HT-29 (cell line): ENCODE measurements around the gene ZNF791. TPM values are rescaled to one million over a fixed set of nuclear protein-coding genes. Genes with fewer than 3 reads are reported as not detected.
"Not testable (repeated sequence)": the region's sequence is repeated elsewhere in the genome, so short reads cannot be mapped to it uniquely, and the experiment has no call there.

Source experiments
- DNase-seq: peaks from one replicate; pipeline ENCODE4 v3.0.0-alpha.2; 2015; ENCODE audit warnings: low spot score
- total RNA-seq: library from RNA; depleted of rRNA; stranded (reverse); fragments of >200 nt; shearing (Covaris generic); gene quantifications from 2 replicates; pipeline ENCODE4 v1.2.3, GENCODE V29; 2014

ZNF791 gene
- total RNA-seq, 1 experiment from 2014 or later: 4.4 TPM

GRCh38 chr19:12629215-12629614 is 18.5 kb downstream of the ZNF791 start:
- no peak for DNase-seq

- DNase-seq: no peak
These were observed 25.9 kb downstream of the ZNF791 start for GRCh38 chr19:12636631-12637030.

GRCh38 chr19:12638611-12639182 is 28.0 kb downstream of the ZNF791 start:
- DNase-seq: no peak

- DNase-seq: peak; percentile 65
These were observed 29.3 kb downstream of the ZNF791 start for GRCh38 chr19:12639901-12640613.

GRCh38 chr19:12641456-12641855 is 30.7 kb downstream of the ZNF791 start:
- no peak for DNase-seq

- no peak for DNase-seq
These were observed 31.8 kb downstream of the ZNF791 start for GRCh38 chr19:12642506-12642905.

- DNase-seq: not testable (repeated sequence)
These were observed 33.0 kb downstream of the ZNF791 start for GRCh38 chr19:12643716-12644115.

GRCh38 chr19:12646551-12646950 is 35.8 kb downstream of the ZNF791 start:
- DNase-seq: no peak

GRCh38 chr19:12647047-12647446 is 36.3 kb downstream of the ZNF791 start:
- no peak for DNase-seq

- peak; percentile 43 for DNase-seq
These were observed 36.9 kb downstream of the ZNF791 start for GRCh38 chr19:12647490-12648071.

GRCh38 chr19:12648088-12648487 is 37.4 kb downstream of the ZNF791 start:
- DNase-seq: no peak

GRCh38 chr19:12649941-12650340 is 39.2 kb downstream of the ZNF791 start:
- DNase-seq: no peak

GRCh38 chr19:12652219-12652618 is 41.5 kb downstream of the ZNF791 start:
- no peak for DNase-seq

GRCh38 chr19:12655546-12655945 is 44.8 kb downstream of the ZNF791 start:
- DNase-seq: no peak

- no peak for DNase-seq
These were observed 46.3 kb downstream of the ZNF791 start for GRCh38 chr19:12656899-12657571.

GRCh38 chr19:12657966-12658365 is 47.2 kb downstream of the ZNF791 start:
- no peak for DNase-seq

- DNase-seq: no peak
These were observed 50.3 kb downstream of the ZNF791 start for GRCh38 chr19:12660980-12661379.

GRCh38 chr19:12664406-12665280 is 53.9 kb downstream of the ZNF791 start:
- no peak for DNase-seq

GRCh38 chr19:12665281-12665573 is 54.5 kb downstream of the ZNF791 start:
- no peak for DNase-seq

- DNase-seq: no peak
These were observed 55.0 kb downstream of the ZNF791 start for GRCh38 chr19:12665671-12666264.
